HG02678 (cell line): ENCODE results near the gene ELMO1.

ENCODE experiments used
- ATAC-seq: cut with Tn5 transposase; IDR thresholded peaks from one replicate; pipeline ENCODE4 v1.9.1; 2021; ENCODE audit warnings: mild to moderate bottlenecking, moderate library complexity; ENCODE audit not compliant: unreplicated experiment

Gene ELMO1

DNA sequence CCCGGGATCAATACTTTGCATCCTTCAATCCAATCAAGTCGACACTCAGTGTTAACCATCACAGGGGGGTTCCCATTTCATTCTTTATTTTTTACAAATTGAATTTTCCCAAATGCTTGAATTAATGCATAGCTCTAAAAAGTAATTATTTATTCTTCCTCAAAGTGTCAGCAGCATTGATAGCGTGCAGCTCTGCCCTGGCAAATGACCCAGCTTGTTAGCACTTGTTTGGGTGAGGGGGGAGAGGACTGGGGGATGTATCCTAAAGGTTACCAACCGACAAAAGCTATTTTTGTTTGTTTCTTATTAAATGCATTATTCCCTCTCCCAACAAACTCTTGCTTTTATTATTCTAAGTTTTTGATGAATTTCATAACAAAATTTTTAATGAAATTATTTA is 27.0 kb upstream of the ELMO1 start:
- ATAC-seq = no peak

DNA sequence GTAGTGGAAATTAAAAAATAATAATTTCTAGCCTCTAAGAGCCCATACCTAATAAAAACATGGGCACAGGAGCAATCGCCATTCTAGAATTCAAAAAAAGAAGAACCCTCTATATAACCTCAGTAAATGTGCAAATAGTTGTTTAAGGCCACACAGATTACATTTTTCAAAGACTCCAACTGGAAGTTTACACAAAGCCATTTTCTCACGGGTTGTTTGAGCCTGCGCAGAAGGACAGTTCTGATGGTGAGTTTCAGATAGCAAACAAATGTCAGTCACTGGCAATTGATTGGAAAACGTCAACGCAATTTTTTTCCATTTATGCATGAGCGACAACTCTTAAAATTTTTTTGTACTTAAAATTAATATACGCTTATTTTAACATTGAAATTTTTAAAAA is 23.0 kb upstream of the ELMO1 start:
- ATAC-seq = no peak

DNA sequence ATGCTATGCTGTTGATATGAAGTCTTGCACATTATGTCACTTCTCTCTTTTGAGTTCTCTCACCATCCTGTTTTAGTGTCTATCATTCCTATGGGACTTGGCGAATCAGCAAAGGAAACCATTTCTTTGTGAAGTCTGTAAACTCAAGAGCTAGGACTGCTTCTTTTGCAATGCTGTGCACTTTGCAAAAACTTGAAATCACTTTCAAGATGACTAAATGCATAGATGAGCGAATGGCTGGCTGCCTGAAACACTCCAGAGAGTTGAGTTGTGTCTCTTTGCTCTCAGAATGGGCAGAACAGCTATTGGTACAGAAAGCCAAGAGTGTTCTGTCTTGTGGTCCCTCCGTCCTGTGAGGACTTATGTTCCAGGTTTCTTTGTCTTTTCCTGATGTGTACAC is 18.3 kb upstream of the ELMO1 start:
- ATAC-seq = no peak

DNA sequence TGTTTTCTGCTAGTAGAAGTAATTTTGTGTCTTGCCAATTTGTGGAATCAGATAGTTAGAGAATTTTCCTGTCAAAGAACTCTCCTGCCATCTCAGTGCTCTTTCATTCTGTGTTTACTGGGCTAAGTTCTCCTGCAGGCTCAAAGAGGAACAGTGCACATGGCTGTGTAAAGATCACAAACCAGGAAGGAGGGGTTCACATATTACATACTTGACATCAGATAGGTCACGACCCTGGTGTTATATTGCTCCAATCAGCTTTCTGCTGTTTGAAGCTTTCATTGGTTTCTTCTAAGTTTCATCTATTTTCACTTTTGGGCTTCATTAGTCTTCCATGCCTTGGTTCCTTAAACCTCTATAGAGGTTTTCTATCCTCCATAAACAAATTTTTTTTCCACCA is 13.5 kb upstream of the ELMO1 start:
- ATAC-seq = no peak

DNA sequence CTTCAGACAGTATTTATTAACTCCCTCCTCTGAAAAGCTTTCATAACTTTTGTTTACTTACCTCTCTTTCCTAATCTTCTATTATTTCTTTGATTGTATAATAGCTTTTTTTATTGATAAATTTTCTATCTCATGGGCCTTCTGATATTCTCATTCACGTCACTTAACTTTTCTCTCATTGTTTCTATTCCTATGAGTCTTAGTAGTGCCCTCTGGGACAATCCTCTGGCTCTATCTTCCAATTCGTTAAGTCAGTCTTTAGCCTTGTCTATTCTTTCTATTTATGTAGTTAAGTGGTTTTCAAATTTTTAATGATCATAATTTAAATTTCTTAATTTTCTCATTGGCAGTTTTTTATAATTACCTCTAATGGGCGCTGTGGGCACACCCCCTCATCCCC is 6.4 kb upstream of the ELMO1 start:
- ATAC-seq = no peak

DNA sequence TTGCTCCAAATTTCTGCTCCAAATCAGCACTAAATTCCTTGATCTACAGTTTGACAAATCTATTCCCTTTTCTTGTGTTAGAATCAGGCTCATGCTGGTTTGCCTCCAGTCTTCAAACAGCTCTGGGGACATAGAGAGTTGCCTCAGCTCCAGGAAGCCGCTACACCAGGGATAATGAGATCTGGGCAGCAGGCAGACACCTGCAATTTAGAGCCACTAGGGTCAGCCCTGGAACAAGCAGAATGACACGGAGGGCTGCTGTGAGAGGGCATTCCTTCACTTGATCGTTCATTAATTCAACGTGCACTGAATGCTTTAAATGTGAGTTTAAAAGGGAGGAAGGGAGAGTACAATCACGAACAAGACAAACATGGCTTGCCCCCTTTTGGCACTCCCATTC is 3.7 kb upstream of the ELMO1 start:
- ATAC-seq = no peak

DNA sequence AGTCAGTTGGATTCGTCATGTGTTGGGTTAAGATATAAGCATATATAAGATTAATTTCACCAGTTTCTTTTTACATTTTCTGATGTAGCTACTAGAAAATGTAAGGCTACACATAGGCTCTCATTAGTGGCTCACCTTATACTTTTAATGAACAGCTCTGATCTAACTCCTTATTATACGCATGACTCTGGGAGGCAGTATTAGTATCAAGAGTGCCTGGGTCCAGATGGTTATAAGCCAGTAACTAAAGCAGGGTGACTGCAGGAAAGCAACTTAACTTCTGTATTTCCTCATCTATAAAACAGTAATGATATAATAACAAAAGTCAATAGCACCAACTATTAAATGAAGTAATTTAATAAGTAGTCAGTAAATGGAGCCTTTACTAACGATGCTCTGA is 1.4 kb upstream of the ELMO1 start:
- ATAC-seq = no peak

DNA sequence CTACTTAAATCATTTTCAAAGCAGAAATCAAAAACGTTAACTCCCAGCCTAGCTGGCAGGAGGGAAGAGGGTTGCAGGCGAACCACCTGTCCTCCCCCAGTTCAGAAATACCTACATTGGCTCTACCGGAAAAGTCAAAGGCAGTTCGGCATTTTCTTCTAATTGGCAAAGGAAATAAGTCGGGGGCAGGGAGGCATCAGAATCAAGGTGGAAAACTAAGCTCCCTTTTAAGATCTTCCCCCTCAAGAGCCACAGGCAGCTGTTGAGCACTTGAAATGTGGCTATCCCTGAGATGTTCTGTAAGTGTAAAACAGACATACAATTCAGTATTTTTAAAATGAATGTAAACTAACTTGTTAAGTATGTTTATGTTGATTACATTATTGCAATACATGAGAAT is 957 bp upstream of the ELMO1 start:
- no peak for ATAC-seq

DNA sequence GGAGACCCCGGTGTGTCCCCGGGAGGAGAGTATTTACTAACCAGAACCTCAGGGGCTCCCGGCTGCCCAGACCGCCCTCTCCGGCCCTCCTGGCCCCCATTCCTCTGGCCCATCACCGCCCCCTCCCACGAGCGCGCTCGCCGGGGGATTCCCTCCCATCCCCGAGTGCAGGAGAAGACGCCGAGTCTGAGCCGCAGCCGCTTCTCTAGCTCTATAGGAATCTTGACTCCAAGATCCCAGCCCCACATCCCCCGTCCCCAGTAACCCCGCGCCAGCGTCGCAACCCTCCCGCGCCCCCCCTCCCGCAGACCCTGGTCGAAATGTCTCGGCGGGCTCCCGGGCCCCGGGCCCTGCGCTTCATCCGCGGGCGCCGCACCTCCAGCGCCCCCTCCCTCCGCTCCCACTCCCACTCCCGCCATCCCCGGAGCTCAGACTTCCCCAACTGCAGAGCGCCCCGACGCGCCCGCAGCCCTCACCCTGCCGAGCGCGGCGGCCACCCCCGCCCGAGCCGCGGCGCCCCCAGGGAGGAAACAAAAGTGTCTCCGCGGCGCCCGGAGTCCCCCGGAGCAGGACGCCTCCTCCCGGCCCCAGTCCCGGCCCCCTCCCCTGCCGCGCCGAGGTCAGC is 541 bp downstream of the ELMO1 start:
- peak; percentile 18 for ATAC-seq

DNA sequence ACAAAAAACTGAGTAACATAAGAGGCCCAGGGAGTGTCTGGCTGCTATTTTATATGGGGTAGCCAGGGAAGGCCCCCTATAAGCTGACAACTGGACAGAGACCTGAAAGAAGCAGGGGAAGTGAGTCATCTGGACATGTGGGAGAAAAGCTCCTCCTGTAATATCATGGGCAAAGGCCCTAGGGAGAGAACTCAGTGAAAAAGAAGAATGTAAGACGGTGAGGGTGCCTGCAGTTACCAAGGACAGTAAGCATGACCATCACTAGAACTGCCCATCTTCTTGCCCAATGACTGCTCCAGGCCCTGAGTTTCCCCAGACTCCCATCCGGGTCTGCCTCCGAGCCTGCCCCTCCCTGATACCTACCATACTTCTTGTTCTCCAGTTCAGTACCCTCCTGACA is 2.3 kb downstream of the ELMO1 start:
- ATAC-seq = no peak

DNA sequence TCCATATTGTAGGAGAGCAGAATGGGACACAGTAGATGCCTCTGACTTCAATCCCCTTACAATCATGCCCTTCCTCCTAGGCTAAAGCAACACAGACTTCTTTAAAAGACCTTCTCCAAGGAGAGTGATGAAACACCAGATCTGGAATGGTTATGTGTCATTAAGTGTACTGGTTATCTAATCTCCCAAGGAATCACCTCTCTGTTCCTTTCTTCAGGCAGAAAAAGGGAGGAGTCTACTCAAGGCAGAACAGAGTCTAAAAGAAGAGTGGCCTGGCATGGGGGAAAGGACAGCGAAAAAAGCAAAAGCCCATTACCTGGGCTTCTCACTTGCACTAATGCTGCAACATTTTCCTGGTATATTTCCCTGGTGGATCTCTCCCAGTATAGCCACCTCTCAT is 2.9 kb downstream of the ELMO1 start:
- ATAC-seq = no peak

DNA sequence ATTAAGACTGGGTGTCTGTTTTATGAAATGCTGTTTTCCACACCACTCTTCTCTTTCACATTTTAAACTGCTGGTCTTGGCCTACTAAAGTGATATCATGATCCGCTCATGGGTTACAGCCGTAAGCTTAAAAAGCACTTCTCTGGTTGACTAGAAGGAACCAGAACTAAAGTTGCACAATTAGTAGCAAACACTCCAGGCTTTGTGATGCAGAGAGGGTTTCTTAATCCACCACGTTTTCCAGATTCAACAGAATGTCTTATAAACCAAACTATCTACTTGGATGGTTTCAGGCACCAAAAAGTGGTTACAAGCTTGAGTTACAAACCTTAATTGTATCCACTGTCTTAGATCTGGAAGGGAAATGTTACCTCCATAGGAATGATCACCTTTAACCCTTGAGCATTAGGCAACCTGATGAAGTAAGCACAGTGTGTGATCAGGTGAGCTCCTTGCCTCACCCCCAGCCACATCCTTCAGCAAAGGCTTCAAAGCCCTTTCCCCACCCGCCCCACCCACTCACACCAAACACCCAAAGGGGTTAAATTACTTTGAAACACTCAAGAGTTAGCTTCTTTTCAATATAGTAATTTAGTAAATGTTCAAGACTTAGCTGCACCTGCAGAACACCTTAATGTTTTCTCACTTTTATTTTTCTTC is 3.5 kb downstream of the ELMO1 start:
- no peak for ATAC-seq

DNA sequence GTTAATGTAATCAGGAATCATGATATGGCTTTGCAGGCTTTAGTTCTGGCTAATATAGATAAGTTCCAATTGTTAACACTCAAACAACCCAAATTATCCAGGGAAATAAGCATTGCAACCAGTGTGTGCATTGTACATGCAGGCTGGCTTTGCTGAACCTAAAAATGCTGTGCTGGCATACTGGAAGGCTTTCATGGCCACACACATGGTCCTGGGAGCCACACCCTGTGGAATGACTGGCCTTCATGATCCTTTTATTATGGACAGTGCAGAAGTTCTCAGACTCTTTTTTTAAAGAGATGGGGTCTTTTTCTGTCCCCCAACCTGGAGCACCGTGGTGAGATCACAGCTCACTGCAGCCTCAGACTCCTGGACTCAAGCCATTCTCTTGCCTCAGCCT is 5.0 kb downstream of the ELMO1 start:
- no peak for ATAC-seq

DNA sequence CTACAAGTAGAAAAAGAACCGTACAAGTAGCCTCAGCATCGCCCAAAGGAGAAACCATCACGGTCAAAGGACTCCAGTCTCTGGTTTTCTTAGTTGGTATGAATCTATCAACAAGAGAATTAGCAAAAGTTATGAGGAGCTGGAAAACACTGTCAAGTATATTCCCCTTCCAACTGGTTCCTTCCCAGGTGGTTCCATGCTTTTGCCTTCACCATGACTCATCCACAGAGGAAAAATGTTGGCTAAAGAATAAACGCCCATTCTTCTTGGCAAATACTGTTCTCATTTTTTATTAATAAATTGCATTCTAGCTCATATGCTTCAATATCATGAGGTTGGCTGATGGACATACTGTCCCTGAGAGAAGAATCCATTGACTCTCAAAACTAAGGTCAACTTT is 6.4 kb downstream of the ELMO1 start:
- no peak for ATAC-seq

DNA sequence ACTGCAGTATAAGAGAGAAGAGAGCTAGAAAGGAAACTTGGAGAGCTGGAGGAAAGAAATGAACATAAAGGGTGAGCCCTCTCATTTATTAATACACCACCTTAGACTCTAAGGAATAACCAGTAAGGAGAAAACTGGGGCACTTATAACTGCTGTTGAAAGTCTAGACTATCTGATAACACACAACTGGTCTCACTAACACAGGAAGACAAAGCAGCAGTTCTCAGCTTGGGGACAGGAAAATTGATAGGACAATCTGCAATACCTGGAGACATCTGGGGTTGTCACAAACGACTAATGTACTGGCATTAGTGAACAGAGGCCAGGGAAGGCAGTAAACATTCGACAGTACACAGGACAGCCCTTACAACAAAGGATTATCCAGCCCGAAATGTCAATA is 6.8 kb downstream of the ELMO1 start:
- ATAC-seq = no peak

DNA sequence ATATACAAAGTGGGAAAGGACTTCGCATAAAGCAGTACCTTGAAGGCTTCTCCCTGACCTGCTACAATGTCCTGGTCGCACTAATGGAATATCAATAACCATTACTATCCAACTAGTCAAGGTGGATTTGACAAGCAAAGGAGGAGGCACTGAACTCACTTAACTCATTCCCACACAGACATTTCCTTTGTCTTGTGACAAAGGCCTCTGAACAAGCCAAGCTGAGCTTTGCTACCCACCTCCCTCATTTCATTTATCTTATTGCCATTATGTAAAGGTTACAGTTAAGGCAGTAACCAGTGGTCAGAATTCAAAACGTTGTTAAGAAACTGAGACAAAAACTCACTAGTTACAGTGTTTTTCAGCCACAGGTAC is 7.3 kb downstream of the ELMO1 start:
- ATAC-seq = no peak

DNA sequence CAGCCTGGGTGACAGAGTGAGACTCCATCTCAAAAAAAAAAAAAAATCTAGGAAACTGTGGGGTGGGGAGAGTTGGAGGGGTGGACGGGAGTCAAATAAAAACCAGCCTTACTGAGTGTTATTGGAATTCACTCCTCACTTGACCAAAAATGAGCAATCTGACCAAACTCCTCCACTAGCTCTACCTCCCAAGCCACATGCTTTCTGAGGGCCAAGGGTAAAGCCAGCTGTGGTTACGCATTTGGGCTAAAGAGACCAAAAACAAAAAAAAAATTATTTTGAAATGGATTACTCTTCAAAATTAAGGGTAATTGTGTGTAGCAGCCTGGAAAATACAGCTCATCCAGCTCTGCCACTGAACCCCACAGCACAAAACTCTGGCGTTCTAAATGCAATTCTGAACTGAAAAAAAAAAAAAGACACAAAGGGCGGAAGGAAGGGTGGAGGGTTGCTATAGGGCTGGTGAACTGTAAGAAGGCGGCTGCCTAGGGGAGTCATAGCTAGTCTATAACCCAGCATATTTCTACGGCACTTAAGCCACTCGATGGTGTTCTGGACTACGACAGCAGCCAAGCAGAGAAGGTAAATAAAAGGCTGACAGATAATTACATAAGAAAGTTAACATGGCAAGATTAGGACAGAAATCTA is 7.8 kb downstream of the ELMO1 start:
- ATAC-seq = no peak

DNA sequence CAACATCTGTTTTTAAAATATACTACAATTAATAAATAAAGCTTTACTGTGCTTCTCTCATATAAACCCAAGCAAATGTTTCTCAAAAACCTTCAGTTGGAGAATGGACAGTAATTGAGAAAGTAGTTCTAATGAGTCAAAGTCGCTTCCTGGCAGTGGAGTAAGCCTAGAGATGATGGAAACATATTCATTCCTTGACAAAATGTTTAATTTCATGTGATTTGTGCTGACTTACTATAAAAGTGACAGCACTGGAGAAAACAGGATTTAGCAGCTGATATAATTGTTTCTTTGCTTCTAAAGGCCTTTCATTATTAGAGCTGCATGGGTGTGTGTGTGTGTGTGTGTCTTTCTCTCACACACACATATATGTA is 9.0 kb downstream of the ELMO1 start:
- ATAC-seq = no peak

DNA sequence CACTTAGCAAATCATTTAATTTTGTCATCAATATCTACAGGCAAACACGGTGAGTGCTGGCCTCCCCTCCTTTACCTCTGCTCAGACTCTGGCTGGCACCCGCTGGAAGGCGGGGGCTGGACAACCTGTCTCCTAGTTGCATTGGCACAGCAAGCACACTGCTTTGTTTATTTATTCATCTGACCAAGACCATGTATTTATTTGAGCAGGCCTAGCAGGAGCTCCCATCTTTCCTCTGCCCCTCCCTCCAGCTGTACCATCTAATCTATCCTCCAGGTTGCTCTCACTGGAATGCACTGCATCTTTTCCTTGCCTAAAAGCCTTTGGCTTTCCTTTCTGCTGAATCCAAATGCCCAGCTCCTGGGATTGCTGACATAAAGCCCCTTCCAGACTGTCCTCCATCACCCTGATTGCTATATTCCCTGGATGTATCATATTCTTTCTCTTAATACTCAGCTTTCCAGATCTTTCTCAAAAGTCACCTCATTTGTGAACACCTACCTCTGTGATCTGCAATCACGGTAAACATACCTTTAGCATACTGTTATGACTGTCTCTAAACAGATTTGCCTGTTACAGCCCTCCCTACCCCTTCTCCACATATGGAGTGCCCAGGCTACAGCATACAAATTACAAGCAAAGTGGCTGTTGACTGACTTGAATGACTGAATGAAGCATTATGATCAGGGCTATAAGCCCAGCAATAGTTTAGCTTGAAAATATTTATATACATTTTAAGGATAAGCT is 9.6 kb downstream of the ELMO1 start:
- no peak for ATAC-seq

DNA sequence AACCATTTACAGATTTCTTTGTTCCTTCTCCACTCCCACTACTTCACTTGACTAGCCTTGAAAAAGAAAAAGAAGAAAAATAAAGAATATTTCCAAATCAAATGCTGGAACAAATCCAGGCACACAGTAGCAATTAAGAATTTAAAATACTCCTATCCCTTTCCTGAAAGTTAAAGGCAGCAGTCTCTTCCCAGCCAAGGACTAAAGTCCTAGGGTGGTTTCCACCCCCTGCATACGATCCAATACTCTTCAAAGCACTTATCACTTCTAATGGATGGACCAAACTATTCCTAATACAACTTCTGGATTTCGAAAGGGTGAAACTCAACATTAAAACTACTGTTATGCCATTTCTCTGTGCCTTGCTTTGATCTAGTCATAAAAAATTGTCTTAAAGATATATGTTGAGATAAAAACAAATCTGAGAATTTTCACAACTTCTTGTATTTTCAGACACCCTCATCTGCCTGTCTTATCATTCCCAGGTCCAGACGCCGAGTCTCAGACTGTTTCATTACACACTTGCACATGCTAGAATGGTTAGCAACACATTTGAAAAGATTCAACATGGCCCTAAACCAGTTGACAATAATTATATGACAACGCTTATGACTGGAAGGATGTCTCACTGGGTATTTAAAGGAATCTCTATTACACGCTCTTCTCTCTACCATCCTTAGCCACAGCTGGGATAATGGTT is 13.4 kb downstream of the ELMO1 start:
- no peak for ATAC-seq

DNA sequence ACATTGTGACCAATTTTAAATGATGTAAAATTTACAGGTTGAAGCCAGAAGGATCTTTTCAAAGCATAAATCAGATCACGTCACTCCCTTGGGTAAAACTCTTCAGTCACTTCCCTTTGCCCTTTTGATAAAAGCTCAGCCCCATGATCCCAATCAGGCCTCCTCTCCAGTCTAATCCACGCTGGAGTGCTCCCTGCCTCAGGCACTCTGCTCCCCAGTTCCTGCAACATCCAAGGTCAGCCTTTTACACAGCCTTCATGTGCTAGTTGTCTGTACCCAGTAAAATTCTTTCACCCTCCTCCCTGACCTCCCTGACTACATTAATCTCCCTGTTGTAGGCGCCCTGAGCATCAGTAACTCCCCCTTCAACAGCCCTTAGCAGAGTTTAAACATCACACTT is 14.1 kb downstream of the ELMO1 start:
- no peak for ATAC-seq
